ENCODE results near the gene MAPK14.

Gene MAPK14

GRCh38 chr6:36035225-36035624, 7.6 kb downstream of the MAPK14 start:
- DNase-seq (ENCODE audit: low read depth in 2 of 2), result no peak

GRCh38 chr6:36038120-36038876, 10.7 kb downstream of the MAPK14 start:
- DNase-seq (ENCODE audit: low read depth in 2 of 2), result no peak

- no peak for DNase-seq (ENCODE audit: low read depth in 2 of 2)
These were observed 11.5 kb downstream of the MAPK14 start for GRCh38 chr6:36039112-36039511.

- no peak for DNase-seq (ENCODE audit: low read depth in 2 of 2)
These were observed 13.3 kb downstream of the MAPK14 start for GRCh38 chr6:36040958-36041357.

GRCh38 chr6:36042618-36043260, 15.1 kb downstream of the MAPK14 start:
- no peak for DNase-seq (ENCODE audit: low read depth in 2 of 2)

GRCh38 chr6:36049582-36049981, 22.0 kb downstream of the MAPK14 start:
- DNase-seq (ENCODE audit: low read depth in 2 of 2), result no peak

GRCh38 chr6:36050305-36050704, 22.7 kb downstream of the MAPK14 start:
- no peak for DNase-seq (ENCODE audit: low read depth in 2 of 2)

GRCh38 chr6:36050947-36051710, 23.5 kb downstream of the MAPK14 start:
- no peak for DNase-seq (ENCODE audit: low read depth in 2 of 2)

- no peak for DNase-seq (ENCODE audit: low read depth in 2 of 2)
These were observed 24.5 kb downstream of the MAPK14 start for GRCh38 chr6:36052097-36052496.

- no peak for DNase-seq (ENCODE audit: low read depth in 2 of 2)
These were observed 26.3 kb downstream of the MAPK14 start for GRCh38 chr6:36053878-36054277.

GRCh38 chr6:36054415-36054814, 26.8 kb downstream of the MAPK14 start:
- no peak for DNase-seq (ENCODE audit: low read depth in 2 of 2)

- no peak for DNase-seq (ENCODE audit: low read depth in 2 of 2)
These were observed 27.3 kb downstream of the MAPK14 start for GRCh38 chr6:36054956-36055355.

GRCh38 chr6:36056178-36056577, 28.6 kb downstream of the MAPK14 start:
- no peak for DNase-seq (ENCODE audit: low read depth in 2 of 2)

GRCh38 chr6:36061236-36061635, 33.6 kb downstream of the MAPK14 start:
- DNase-seq (ENCODE audit: low read depth in 2 of 2), result no peak

GRCh38 chr6:36062247-36062646, 34.6 kb downstream of the MAPK14 start:
- DNase-seq (ENCODE audit: low read depth in 2 of 2), result no peak

GRCh38 chr6:36063318-36064060, 35.9 kb downstream of the MAPK14 start:
- no peak for DNase-seq (ENCODE audit: low read depth in 2 of 2)

- DNase-seq (ENCODE audit: low read depth in 2 of 2), result no peak
These were observed 37.3 kb downstream of the MAPK14 start for GRCh38 chr6:36064770-36065396.

- DNase-seq (ENCODE audit: low read depth in 2 of 2), result no peak
These were observed 38.3 kb downstream of the MAPK14 start for GRCh38 chr6:36065916-36066315.

- DNase-seq (ENCODE audit: low read depth in 2 of 2), result no peak
These were observed 39.2 kb downstream of the MAPK14 start for GRCh38 chr6:36066817-36067216.

- DNase-seq (ENCODE audit: low read depth in 2 of 2), result no peak
These were observed 39.9 kb downstream of the MAPK14 start for GRCh38 chr6:36067374-36068011.

GRCh38 chr6:36068012-36068392, 40.4 kb downstream of the MAPK14 start:
- DNase-seq (ENCODE audit: low read depth in 2 of 2), result no peak
